Spleen (tissue), 11 donors: ENCODE data around the gene KLK3. TPM values are rescaled to one million over a fixed set of nuclear protein-coding genes. Genes with fewer than 3 reads are reported as not detected.

Experiments
- DNase-seq: peaks from one replicate; pipeline ENCODE4 v3.0.0-alpha.2; 2020
- H3K27ac ChIP-seq, 8 donors: fragments of 200-600 bp; sonication (generic) in 7 of 8; 1 replicate in 4 of 8; 2 replicates in 4 of 8; pipeline versions ENCODE4 v1.5.0 to v1.8.0; 2016 to 2021; ENCODE audit warnings: inconsistent platforms in 4 of 8, mild to moderate bottlenecking in 4 of 8, moderate library complexity in 1 of 8
- H3K27me3 ChIP-seq, 7 donors: fragments of 200-600 bp; sonication (generic) in 6 of 7; replicated peaks in 1 of 7; 1 replicate in 4 of 7; 2 replicates in 3 of 7; pipeline versions ENCODE4 v1.5.0 to v1.8.0; 2016 to 2021; ENCODE audit warnings: inconsistent platforms in 3 of 7, mild to moderate bottlenecking in 1 of 7
- H3K36me3 ChIP-seq, 6 donors: fragments of 200-600 bp; sonication (generic) in 5 of 6; 1 replicate in 4 of 6; 2 replicates in 2 of 6; pipeline versions ENCODE4 v1.5.0 to v1.8.0; 2016 to 2021; ENCODE audit warnings: inconsistent platforms in 2 of 6
- H3K4me1 ChIP-seq, 6 donors: fragments of 200-600 bp; sonication (generic) in 5 of 6; 1 replicate in 3 of 6; 2 replicates in 3 of 6; pipeline versions ENCODE4 v1.5.0 to v1.8.0; 2016 to 2021; ENCODE audit warnings: inconsistent platforms in 3 of 6
- H3K4me3 ChIP-seq, 8 donors: fragments of 200-600 bp; sonication (generic) in 7 of 8; 1 replicate in 4 of 8; 2 replicates in 4 of 8; pipeline versions ENCODE4 v1.5.0 to v1.8.0; 2016 to 2021; ENCODE audit warnings: inconsistent platforms in 4 of 8, mild to moderate bottlenecking in 4 of 8, moderate library complexity in 2 of 8
- H3K9me3 ChIP-seq, 8 donors: fragments of 200-600 bp; sonication (generic) in 7 of 8; 1 replicate in 4 of 8; 2 replicates in 4 of 8; pipeline versions ENCODE4 v1.5.0 to v1.8.0; 2016 to 2021; ENCODE audit warnings: inconsistent platforms in 4 of 8
- POLR2A ChIP-seq, 3 donors: fragments of 450-650 bp; IDR thresholded peaks; one replicate each; pipeline ENCODE4 v1.5.1; 2017; ENCODE audit warnings: antibody characterized with exemption in 3 of 3, mild to moderate bottlenecking in 1 of 3
- POLR2AphosphoS5 ChIP-seq, 3 donors: sonication (generic); formaldehyde crosslinking; IDR thresholded peaks; one replicate each; pipeline ENCODE4 v1.5.1; 2017; ENCODE audit warnings: antibody characterized with exemption in 3 of 3
- WGBS, 5 donors: extraction: QIAGEN DNeasy Blood & Tissue Kit in 3 of 5; methylation state at CpG; one replicate each; pipeline versions ENCODE4 v1.1.5 to v1.1.7; 2013 to 2018; 5-methylcytosine and 5-hydroxymethylcytosine counted together
- intact Hi-C: fragments of 100-400 bp; cut with DNase I; formaldehyde crosslinking; loops from one replicate; pipeline ENCODE4 v1.15.0; 2023; ENCODE audit warnings: low total_unique reads
- polyA plus RNA-seq, 3 donors: library from polyadenylated mRNA; stranded (reverse); fragments of 200-250 nt; gene quantifications; one replicate each; pipeline ENCODE4 v1.2.1, GENCODE V29; 2013
- total RNA-seq, 7 donors: library from RNA; depleted of rRNA in 3 of 7; stranded (reverse); fragments of >200 nt in 3 of 7; fragmentation: NEBNext Ultra II Directional in 4 of 7; extraction: Animal tissue kit (Norgen Biotek cat#: 25700) in 4 of 7; gene quantifications; one replicate each; pipeline versions ENCODE4 v1.1.0 to v1.2.1, GENCODE V29; 2016 to 2021
- TF ChIP-seq, protein P1 (sequence below), 11 experiments: fragments of 200-600 bp in 7 of 11; fragments of 450-650 bp in 4 of 11; sonication (generic) in 4 of 11; IDR thresholded peaks in 8 of 11; conservative IDR thresholded peaks in 3 of 11; 1 replicate in 7 of 11; 2 replicates in 4 of 11; pipeline versions ENCODE4 v1.4.0 to v1.8.0; 2016 to 2021; ENCODE audit warnings: antibody characterized with exemption in 11 of 11, inconsistent platforms in 4 of 11, mild to moderate bottlenecking in 1 of 11
- donor health status: healthy with polysubstance abuse.
- donor health status: DM: no; HTN: no; CAD: no; lungs with moderate emphysema.
- donor health status: DM: no; HTN: no; CAD: no.
- donor health status: Bipolar disorder and iron deficiency.
- donor health status: healthy.
- donor health status: DM: no; HTN: no; CAD: no.
- donor health status: DM: yes; HTN: yes; CAD: no.

The KLK3 gene
- total and polyA plus RNA-seq, 10 donors: 0.03 TPM; not detected in 9

DNA sequence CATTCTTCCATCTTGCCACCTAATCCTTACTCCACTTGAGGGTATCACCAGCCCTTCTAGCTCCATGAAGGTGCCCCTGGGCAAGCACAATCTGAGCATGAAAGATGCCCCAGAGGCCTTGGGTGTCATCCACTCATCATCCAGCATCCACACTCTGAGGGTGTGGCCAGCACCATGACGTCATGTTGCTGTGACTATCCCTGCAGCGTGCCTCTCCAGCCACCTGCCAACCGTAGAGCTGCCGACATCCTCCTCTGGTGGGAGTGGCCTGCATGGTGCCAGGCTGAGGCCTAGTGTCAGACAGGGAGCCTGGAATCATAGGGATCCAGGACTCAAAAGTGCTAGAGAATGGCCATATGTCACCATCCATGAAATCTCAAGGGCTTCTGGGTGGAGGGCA, 3.1 kb upstream of the KLK3 start:
- intact Hi-C loops: no loop called here
- TF ChIP-seq POLR2AphosphoS5 (IDR thresholded peaks at IDR 0.05) (no peak), POLR2A (IDR thresholded peaks at IDR 0.05) (no peak)
- TF ChIP-seq, protein P1, sequence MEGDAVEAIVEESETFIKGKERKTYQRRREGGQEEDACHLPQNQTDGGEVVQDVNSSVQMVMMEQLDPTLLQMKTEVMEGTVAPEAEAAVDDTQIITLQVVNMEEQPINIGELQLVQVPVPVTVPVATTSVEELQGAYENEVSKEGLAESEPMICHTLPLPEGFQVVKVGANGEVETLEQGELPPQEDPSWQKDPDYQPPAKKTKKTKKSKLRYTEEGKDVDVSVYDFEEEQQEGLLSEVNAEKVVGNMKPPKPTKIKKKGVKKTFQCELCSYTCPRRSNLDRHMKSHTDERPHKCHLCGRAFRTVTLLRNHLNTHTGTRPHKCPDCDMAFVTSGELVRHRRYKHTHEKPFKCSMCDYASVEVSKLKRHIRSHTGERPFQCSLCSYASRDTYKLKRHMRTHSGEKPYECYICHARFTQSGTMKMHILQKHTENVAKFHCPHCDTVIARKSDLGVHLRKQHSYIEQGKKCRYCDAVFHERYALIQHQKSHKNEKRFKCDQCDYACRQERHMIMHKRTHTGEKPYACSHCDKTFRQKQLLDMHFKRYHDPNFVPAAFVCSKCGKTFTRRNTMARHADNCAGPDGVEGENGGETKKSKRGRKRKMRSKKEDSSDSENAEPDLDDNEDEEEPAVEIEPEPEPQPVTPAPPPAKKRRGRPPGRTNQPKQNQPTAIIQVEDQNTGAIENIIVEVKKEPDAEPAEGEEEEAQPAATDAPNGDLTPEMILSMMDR (IDR thresholded peaks at IDR 0.05 in 8 of 11, conservative IDR thresholded peaks at IDR 0.05 in 3 of 11): no peak
- H3K36me3 ChIP-seq: no peaks in the 10 kb centered on the region
- peaks cover 0 to 67% (median 3%) of the 10 kb centered on the region in 7 donors for H3K27me3 ChIP-seq
- no peak overlapping the region for H3K4me3 ChIP-seq
- no peak overlapping the region for H3K27ac ChIP-seq
- H3K9me3 ChIP-seq: no peaks in the 10 kb centered on the region
- WGBS, 5 donors: 76 to 84% (median 78%) methylated on average over 4 of the region's 4 CpGs
- H3K4me1 ChIP-seq: no peaks in the 10 kb centered on the region
- no peak for DNase-seq

DNA sequence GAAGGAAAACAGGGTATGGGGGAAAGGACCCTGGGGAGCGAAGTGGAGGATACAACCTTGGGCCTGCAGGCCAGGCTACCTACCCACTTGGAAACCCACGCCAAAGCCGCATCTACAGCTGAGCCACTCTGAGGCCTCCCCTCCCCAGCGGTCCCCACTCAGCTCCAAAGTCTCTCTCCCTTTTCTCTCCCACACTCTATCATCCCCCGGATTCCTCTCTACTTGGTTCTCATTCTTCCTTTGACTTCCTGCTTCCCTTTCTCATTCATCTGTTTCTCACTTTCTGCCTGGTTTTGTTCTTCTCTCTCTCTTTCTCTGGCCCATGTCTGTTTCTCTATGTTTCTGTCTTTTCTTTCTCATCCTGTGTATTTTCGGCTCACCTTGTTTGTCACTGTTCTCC, 2.7 kb downstream of the KLK3 start:
- intact Hi-C loops: no loop called here
- Histone ChIP-seq H3K4me1 (no peaks in the 10 kb centered on the region), H3K27ac (no peak overlapping the region), H3K9me3 (peaks cover 0 to 17% (median 0%) of the 10 kb centered on the region in 8 donors), H3K27me3 (peaks cover 0 to 81% (median 15%) of the 10 kb centered on the region in 7 donors), H3K36me3 (no peaks in the 10 kb centered on the region), H3K4me3 (no peak overlapping the region)
- TF ChIP-seq, protein P1 (IDR thresholded peaks at IDR 0.05 in 8 of 11, conservative IDR thresholded peaks at IDR 0.05 in 3 of 11): no peak
- TF ChIP-seq POLR2AphosphoS5 (IDR thresholded peaks at IDR 0.05) (no peak), POLR2A (IDR thresholded peaks at IDR 0.05) (no peak)
- DNase-seq: no peak
- 51 to 61% (median 58%) methylated on average over 5 to 6 of the region's 6 CpGs for WGBS, 5 donors

DNA sequence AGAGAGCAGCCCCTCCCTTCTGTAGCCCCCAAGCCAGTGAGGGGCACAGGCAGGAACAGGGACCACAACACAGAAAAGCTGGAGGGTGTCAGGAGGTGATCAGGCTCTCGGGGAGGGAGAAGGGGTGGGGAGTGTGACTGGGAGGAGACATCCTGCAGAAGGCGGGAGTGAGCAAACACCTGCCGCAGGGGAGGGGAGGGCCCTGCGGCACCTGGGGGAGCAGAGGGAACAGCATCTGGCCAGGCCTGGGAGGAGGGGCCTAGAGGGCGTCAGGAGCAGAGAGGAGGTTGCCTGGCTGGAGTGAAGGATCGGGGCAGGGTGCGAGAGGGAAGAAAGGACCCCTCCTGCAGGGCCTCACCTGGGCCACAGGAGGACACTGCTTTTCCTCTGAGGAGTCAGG, 4.2 kb downstream of the KLK3 start:
- Histone ChIP-seq H3K36me3 (no peaks in the 10 kb centered on the region), H3K27ac (no peak overlapping the region), H3K4me1 (no peaks in the 10 kb centered on the region), H3K4me3 (no peak overlapping the region), H3K27me3 (peaks cover 0 to 76% (median 15%) of the 10 kb centered on the region in 7 donors), H3K9me3 (peaks cover 0 to 17% (median 0%) of the 10 kb centered on the region in 8 donors)
- WGBS, 5 donors: 15 to 27% (median 18%) methylated on average over 5 to 7 of the region's 7 CpGs
- intact Hi-C loops: no loop called here
- no peak for DNase-seq
- TF ChIP-seq POLR2AphosphoS5 (IDR thresholded peaks at IDR 0.05) (no peak), POLR2A (IDR thresholded peaks at IDR 0.05) (no peak)
- TF ChIP-seq, protein P1 (IDR thresholded peaks at IDR 0.05 in 8 of 11, conservative IDR thresholded peaks at IDR 0.05 in 3 of 11): no peak

DNA sequence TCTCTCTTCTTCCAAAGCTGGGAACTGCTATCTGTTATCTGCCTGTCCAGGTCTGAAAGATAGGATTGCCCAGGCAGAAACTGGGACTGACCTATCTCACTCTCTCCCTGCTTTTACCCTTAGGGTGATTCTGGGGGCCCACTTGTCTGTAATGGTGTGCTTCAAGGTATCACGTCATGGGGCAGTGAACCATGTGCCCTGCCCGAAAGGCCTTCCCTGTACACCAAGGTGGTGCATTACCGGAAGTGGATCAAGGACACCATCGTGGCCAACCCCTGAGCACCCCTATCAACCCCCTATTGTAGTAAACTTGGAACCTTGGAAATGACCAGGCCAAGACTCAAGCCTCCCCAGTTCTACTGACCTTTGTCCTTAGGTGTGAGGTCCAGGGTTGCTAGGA, 5.1 kb downstream of the KLK3 start:
- no peak overlapping the region for H3K4me3 ChIP-seq
- peaks cover 0 to 72% (median 11%) of the 10 kb centered on the region in 7 donors for H3K27me3 ChIP-seq
- no peaks in the 10 kb centered on the region for H3K36me3 ChIP-seq
- intact Hi-C loops: no loop called here
- H3K9me3 ChIP-seq: peaks cover 0 to 17% (median 0%) of the 10 kb centered on the region in 8 donors
- TF ChIP-seq POLR2A (IDR thresholded peaks at IDR 0.05) (no peak), POLR2AphosphoS5 (IDR thresholded peaks at IDR 0.05) (no peak)
- TF ChIP-seq, protein P1 (IDR thresholded peaks at IDR 0.05 in 8 of 11, conservative IDR thresholded peaks at IDR 0.05 in 3 of 11): no peak
- no peak for DNase-seq
- WGBS, 5 donors: 77 to 88% (median 84%) methylated on average over 4 of the region's 4 CpGs
- no peak overlapping the region for H3K27ac ChIP-seq
- H3K4me1 ChIP-seq: no peaks in the 10 kb centered on the region
